ENCODE data around the gene AFAP1.

AFAP1 gene

DNA sequence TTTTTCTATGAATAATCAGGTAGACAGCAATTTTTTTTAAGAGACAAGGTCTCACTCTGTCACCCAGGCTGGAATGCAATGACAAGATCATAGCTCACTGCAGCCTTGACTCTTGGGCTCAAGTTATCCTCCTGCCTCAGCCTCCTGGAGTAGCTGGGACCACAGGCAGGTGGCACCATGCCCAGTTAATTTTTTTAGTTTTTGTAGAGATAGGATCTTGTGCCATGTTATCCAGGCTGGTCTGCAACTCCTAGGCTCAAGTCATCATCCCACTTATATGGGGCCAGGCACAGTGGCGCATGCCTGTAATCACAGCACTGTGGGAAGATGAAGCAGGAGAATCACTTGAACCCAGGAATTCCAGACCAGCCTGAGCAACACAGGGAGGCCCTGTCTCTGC, 26.8 kb downstream of the AFAP1 start:
- no peak for DNase-seq

DNA sequence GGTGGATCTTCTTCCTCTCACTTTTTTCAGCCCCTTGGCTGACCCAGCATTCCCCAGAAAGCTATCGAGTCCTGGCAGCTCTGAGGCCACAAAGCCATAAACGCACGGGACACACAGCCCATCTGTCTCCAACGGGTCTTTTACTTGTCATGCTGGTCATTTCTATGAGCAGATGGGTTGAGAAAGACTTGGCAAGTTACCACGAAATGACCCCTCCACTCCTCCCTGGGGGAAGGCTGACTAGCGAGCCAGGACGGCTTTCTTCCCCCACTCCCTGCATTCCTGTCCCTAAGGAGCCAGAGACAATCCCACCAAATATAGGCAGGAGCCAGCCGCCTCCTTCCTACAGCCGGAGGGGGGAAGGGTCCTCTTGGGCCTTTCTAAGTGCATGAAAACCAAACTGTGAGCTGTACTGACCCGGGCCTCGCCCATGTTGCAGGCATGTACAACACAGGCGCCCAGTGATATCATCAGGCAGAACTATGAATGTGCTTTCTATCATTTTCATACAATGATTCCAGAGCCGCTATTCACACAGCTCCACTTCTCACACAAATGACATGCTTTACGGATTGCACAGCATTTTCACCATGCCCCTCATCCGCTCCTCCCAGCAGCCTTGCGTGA, 28.6 kb downstream of the AFAP1 start:
- DNase-seq = no peak

DNA sequence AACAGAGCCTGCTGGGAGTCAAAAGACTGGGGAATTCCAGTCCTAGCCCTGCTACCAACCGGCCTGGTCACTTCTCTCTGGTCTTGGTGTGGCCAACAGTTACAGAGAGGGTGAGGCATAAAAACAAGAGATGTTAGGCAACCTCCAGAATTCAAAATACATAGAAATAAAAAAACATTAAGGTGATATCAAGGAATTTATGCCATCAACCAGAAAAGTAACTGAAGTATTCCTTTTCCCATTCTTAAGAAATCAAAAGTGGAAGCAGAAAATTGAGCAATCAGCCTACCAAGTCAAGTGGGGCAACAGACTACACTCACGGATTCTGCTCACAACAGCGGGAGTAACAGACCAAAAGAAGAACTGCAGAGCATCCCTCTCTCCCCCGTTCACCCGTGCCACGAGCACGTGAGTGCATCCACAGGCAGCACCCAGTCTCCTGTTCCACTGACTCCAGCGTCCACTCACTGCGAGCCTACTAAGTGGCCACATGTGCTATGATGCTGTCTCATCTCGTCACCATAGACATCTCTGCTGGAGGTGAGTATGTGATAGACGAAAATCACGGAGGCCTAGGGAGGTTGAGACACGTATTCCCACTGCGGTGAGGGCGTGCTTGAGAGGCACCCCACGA, 29.3 kb downstream of the AFAP1 start:
- peak in 2 of 4 experiments; percentile 19 to 22 for DNase-seq

DNA sequence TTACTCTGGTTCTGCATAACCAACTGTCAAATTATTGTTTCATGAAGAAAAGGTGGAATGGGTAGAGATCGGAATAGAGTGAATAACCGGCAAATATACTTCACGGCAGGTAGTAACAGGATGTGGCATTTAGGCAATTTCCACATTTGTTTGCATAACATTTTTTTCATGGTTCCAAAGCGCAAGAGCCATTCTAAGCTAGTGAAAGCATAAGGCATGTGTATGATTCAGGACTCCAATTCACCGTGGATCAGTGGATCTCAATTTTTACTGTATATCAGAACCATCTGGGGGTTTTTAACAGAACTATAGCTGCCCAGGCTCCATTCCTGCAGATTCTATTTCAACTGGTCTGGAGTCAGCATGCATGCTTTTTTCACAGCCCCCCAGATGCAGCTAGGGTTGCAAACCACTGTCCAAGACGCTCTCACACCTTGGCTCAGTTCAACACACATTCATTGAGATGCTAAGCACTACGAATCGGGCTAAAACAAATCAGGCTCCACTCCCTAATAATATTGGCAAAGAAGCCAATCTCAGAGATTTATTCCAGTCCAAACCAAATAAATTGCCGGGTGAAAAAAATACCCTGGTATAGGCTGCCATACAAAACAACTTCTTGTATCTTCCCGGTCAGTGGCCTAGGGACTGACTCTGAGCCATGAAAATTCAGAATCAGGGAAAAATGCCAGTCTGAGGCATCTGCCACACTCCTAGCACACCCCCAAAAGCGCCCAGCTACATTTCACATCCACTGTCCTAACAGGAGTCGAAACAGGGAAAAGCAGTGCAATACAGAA, 30.0 kb downstream of the AFAP1 start:
- no peak for DNase-seq

DNA sequence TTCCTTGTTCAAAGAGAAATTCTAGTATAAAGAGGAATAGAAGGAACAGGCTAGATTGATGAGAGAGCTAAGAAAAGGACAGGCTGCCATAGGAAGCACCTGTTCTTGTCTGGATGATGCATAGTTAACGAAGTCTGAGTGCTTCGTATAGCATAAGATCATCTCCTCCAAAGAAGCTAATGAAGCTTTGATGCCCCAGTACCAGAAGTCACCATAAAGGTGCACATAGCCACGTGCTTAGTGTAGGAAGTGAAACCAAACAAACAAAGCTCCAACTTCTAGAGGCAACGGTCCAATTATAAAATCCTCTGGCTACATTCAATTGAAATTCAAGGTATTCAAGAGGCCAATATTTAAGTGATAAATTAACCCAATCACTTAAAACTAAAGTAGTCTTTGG, 31.0 kb downstream of the AFAP1 start:
- no peak for DNase-seq

DNA sequence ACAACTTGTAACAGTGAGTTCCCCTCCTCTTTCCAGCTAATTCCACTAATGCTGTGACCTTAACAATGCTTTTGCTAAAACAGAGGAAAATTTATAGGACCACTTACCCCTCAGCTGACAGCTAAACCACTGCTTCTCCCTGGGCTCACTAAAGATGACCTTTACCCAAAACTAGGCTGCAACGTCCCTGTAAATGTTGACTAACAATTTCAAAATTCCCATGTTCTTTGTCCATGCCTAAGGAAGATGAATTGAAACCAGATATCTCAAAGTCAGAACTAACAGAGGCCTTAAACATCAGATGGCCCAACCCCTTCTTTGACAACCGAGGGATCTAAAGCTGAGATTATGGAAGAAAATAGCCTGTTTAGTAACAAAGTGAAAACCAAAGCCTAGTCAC, 32.5 kb downstream of the AFAP1 start:
- DNase-seq = no peak

DNA sequence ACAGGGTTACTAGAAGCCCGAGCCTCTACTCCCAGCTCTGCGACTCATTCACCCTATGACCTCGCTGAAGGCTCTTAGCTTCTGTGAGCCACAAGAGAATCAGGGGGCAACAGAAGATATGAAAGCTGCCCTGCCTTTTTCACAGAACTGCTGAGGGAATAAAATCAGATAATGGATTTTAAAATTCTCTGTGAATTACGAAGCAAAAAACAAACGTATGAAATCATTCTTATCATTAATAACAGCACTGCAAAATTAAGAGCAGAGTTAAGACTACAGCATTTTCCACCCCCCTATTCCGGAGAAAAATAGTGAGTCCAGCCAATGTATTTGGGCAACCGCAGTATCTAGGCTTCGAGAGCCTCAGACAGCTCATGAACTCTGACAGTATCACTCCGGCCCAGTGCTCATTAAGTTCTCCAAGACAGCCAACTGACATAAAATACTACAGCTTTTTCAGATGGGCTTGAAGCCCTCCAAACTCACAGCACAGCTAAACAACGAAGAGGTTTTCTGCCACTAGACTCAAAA, 33.4 kb downstream of the AFAP1 start:
- DNase-seq = no peak

DNA sequence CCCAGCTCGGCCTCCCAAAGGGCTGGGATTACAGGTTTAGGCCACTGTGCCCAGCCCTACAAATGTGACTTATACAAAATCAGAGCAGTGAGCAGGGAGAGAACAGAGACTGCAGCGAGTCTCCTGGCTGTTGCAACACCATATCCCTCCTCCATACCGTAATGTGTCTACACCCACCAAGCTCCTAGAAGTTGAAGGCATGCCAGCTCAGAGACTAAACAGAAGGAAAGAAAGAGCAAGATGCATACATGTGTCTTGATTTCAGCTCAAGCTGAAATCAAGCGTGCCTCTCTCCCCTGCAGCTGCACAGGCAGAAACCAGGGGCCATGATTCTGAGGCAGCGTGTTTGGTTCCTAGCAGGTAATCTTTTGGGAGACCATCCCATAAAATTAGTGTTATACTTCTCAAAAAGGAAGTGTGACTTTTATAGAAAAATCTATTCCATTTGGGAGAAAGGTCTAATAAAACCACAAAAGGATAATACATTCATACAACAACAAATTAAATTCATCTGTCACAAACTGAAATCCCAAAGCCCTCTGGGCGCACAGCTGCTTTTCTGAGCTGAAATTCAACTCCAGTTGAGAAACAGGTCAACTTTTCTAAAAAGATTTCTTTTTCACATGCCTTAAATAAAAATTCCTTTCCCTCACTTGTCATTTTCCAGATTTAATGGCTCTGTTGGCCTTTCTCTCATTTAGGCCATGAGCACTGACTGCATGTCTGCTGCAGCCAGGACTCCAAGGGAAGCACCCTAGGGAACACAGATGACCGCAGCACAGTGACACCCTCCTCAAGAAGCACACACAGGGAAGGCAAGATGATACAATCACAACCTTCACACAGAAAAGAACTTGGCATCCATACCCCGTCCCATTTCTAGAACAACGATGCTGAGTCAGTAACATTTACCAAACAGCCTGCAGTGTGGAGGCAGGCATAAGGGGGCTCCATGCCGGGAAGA, 34.4 kb downstream of the AFAP1 start:
- DNase-seq = no peak

DNA sequence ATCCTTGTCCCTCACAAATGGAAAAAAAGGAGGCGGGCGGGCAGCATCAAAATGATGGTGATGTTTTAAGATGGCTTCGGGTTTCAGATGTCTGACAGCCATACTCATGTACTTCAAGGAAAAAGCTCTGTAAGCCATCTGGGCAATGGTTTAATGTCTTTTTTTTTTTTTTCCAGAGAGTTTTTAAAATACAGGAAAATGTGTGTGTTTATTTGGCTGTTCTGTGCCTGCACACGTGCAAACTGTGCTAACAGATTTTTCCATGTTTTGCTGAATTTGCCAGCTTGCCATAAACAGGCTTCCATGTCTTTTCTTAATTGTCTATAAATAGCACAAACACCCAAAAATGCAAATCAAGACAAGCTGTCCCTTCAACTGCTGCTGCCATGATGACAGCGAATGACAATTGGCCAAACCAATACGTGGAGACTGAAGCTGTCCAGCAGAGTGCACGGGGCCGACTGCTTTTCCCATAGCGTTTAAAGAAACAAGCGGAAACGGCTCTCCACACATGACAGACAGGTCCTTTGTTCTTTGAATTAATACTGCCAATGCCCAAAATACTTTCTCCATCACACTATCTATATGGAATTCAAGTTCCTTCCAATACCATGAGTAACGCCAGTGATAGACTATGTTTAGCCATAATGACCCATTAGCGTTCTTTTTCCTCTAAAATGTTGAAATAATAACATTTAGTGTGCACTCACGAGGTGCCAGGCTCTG, 35.7 kb downstream of the AFAP1 start:
- no peak for DNase-seq

DNA sequence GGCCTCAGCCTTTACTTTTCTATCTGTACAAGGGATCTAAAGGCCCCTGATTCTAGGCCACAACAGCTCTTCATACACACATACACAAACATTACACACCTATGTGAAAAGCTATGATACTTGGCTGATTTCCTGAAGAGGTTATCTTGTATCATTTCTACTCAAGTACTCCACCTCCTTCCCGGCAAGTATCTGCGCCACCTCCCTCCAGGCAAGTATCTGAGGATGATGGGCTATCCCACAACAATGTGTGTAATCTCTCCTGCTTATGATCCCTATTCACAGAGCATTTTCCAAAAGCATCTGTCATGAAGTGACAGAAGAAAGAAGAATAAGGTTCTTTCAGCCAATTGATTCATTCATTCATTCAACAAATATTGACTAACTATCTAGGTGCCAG, 36.8 kb downstream of the AFAP1 start:
- no peak for DNase-seq

DNA sequence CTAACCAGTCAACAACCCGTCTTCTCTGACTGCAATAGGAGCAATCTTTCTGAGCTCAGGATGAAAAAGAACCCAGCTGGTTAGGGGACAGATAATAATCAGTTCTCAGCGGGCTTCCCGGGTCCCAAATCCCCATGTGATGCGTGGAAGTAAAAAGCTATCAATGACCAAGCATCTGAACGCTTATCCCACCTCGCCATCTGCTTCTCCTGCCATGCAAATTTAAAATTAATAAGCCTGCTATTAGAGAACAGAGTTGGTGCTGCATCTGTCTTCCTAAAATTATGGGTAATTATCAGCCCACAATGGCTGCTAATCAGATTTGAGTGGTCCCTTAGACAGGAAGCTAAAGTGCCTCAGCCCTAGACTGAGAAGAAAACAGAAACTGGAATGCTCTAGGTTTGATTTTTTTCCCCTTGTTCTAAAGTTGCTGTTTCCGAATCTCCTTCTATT, 37.5 kb downstream of the AFAP1 start:
- DNase-seq = no peak

DNA sequence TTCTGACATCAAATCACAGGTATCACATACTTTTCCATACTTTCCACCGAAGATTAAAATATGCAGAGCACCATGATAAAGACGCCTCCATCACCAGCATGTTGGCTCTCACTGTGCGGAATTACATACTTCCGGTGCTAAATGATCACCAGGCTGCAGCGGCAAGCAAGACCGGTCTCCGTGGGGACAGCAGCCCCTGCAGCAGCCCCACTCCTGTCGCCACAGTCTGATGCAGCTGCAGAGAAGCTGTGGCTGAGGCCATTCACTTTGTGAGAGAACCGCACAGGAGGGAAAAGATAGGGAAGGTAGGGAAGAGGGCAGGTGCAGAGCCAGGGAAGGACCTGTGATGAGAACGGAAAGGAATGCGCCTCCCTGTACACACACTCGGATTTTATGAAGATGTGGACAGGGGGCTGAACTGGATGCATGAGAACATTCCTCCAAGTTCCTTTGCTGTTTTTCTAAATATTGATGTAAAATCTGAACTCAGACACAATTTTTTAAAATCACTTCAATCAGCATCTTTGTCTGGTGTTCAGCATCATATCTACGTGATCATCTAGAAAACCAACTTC, 38.3 kb downstream of the AFAP1 start:
- no peak for DNase-seq

DNA sequence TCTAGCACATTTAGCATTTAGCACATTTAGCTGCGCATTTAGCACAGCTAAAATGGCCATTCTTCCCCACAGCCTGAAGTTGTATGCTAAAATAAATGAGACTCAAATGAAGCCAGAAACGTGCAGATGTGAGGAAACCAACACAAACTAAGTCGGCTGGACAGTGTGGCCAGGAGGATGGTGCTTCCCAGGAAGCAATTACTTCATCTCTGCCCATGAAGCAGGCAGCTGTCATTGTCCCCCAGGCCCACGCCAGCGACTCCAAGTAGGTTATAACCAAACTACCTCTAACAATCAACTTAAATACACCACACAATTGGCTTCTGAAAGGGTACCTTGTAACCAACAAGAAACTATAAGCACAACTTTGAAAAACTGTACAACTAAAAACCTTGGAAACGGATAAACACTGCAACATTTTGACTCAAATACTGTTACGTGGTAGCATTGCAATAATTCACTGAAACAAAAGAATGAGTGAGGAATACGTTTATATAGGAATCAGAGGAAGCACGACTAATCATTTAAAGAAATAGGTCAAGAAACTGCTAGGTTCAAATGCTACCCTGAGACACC, 39.2 kb downstream of the AFAP1 start:
- DNase-seq = no peak

DNA sequence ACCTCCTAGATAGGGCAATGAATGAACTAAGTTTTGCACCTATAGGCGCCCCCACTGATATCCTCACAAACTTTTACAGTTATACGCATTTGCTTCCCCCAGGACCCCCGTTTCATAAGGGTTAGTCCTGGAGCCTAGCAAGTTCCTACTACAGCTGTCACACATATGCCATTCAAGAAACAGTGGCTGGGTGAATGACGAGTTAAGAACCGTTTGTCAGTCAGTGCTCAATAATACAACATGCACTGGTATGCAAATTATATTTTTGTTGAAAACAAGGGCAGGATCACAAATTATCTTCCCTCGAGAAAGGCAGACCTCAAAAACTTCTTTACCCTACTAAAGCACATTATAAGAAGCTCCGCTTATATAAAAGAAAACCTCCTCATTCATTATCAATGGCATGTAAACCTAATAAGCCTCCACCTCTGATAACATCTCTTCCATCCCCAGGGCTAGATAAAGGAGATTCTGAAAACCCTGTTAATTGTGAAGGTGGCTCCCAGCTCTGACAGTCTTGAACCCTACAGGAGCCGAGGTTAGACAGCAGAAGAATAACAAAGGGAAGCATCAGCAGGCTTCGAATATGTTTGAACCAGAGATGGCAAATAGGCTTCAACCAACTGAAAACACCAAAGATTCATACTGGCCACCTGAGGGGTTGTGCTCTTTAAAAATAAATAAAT, 40.3 kb downstream of the AFAP1 start:
- no peak for DNase-seq

DNA sequence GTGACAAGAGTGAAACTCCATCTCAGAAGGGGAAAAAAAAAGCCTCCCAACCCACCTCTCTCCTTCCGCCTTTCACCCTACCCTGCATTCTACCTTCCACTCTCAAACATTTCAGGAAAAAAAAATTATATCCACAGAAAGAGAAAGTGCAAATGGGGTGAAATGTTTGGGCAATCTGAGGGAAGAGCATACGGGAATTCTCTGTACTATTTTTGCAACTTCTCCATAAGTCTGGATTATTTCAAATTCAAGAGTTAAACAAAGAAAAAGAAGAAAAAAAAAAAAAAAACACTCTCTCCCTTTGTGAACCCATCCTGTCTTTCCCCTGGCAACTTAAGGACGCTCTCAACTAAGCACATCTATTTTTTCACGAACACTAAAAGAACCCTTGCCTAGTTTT, 41.3 kb downstream of the AFAP1 start:
- no peak for DNase-seq

DNA sequence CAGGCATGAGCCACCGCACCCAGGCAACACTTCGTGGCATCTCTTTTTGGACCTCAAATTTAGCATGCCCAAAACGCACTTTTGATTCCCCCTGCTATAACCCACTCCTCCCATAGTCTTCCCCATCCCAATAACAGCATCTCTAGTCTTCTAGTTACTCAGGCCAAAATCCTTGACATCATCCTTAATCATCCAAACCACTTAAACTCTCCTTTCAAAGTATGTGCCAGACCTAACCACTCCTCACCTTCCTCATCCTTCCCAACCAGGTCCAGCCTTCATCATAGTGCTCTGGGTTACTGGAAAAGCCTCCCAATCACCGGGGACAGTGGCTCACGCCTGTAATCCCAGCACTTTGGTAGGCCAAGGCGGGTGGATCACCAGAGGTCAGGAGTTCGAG, 41.9 kb downstream of the AFAP1 start:
- no peak for DNase-seq

DNA sequence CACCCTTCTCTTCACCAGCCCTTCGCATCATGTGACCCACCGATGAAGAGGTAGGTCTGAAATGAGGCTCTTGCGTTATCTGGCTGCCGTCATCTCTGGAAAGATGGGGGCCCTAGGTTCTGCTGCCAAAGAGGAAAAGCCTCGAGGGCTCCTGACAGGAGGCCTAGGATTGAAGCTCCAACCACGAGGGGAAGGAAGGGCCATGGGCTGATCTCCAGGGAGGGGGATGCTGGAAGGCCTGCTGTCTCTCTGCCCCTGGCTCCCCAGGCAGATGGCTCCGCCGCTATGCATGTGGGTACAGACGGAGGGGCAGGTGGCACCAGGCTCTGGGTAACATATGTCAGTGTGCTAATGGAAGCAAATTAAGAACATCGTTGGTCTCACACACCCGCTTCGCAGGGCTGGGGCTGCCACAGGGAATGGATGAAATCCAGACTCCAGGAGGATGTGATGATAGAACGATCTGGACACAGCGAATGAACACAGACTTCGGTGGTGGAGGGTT, 44.9 kb downstream of the AFAP1 start:
- DNase-seq = no peak

DNA sequence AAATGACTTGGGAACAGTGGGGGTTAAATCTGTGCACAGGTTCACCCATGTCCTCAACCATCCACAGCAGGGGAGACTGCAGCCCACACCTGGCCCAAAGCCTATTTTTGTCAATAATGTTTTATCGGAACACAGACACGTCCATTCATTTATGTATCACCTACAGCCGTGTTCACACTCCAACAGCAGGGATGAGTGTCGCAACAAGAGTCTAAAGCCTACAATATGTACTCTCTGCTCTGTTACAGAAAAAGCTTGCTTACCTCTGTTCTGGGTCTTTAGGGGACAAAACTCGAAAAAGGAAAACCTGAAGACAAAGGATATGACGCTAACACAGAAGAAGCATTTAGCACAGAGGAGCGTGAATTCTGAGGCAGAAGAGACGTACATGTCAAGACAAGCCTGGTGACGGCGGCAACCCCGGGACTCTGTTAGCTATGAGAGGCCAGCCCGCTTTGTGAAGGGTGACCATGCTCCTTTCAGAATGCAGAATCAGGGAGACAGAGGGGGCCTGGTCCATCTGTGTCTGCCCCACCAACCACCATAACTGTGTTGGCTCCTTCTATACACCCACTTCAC, 45.5 kb downstream of the AFAP1 start:
- DNase-seq = no peak

DNA sequence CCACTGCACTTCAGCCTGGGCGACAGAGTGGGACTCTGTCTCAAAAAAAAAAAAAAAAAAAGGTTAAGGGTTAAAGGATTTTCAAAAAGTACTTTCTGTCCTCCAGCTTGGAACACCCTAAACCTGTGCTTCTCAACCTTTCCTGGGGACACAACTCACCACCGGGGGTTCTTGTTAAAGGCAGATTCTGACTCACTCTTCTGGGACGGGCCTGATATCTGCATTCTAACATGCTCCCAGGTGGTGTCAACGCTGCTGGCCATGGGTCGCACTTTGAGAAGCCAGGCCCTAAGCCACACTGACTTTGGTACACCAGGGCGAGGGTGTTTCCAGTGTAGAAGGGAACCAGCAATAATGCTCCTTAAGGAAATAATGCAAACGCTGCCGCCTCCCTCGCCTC, 46.1 kb downstream of the AFAP1 start:
- no peak for DNase-seq
